Measurements from ENCODE around the gene PDE10A.

Gene PDE10A

GRCh38 chr6:165448210-165448609 lies 214.8 kb downstream of the PDE10A start:
- no peaks in the 10 kb centered on the region for H3K4me1 ChIP-seq (ENCODE audit: insufficient read depth, low read length)
- no peaks in the 10 kb centered on the region for H3K36me3 ChIP-seq (ENCODE audit: insufficient read depth, low read length)
- DNase-seq (no peak), ATAC-seq (ENCODE audit: insufficient read depth, low read depth) (no peak)
- no peak overlapping the region for H2AFZ ChIP-seq (ENCODE audit: low read depth, low read length)
- no peaks in the 10 kb centered on the region for H4K20me1 ChIP-seq (ENCODE audit: insufficient read depth, low read length)
- no peaks in the 10 kb centered on the region for H3K79me2 ChIP-seq (ENCODE audit: insufficient read depth, low read length)
- H3K9ac ChIP-seq (ENCODE audit: low read depth, low read length): no peak overlapping the region
- no peak overlapping the region for H3K27ac ChIP-seq (ENCODE audit: low read length)
- H3K9me3 ChIP-seq (ENCODE audit: insufficient read depth, low read length, severe bottlenecking): peaks cover 7% of the 10 kb centered on the region
- no peaks in the 10 kb centered on the region for H3K27me3 ChIP-seq (ENCODE audit: insufficient read depth, low read length, poor library complexity)
- TF ChIP-seq, protein P1, sequence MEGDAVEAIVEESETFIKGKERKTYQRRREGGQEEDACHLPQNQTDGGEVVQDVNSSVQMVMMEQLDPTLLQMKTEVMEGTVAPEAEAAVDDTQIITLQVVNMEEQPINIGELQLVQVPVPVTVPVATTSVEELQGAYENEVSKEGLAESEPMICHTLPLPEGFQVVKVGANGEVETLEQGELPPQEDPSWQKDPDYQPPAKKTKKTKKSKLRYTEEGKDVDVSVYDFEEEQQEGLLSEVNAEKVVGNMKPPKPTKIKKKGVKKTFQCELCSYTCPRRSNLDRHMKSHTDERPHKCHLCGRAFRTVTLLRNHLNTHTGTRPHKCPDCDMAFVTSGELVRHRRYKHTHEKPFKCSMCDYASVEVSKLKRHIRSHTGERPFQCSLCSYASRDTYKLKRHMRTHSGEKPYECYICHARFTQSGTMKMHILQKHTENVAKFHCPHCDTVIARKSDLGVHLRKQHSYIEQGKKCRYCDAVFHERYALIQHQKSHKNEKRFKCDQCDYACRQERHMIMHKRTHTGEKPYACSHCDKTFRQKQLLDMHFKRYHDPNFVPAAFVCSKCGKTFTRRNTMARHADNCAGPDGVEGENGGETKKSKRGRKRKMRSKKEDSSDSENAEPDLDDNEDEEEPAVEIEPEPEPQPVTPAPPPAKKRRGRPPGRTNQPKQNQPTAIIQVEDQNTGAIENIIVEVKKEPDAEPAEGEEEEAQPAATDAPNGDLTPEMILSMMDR (IDR thresholded peaks at IDR 0.05; ENCODE audit: borderline replicate concordance, extremely low read depth, low read length, poor library complexity, severe bottlenecking): no peak
- no peak for TF ChIP-seq EZH2 (IDR thresholded peaks at IDR 0.05; ENCODE audit: borderline replicate concordance, low read depth, low read length, severe bottlenecking)
- H3K4me3 ChIP-seq (ENCODE audit: low read depth in 1 of 2, low read length in 2 of 2): no peak overlapping the region
- H3K4me2 ChIP-seq (ENCODE audit: insufficient read depth, low read length): no peak overlapping the region

DNA sequence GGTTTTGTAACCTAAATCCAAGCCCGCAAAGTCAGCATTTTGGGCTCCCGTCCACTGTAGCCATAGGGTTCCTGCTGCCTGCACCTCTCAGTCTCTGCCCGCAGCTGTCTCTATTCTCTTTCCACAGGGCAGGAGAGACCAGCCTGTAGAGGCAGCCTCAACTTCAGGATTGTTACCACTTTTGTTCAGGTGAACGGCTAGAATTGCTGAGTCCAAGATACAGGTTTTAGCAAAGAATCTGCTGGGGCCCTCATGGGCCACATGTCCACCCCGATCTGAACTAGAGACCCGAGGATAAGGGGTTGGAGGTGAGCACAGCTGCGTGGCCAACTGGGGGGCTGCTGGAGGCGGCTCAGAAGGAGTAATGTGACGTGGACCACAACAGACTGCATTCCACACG lies 215.9 kb downstream of the PDE10A start:
- Histone ChIP-seq H3K27me3 (ENCODE audit: insufficient read depth, low read length, poor library complexity) (no peaks in the 10 kb centered on the region), H3K9me3 (ENCODE audit: insufficient read depth, low read length, severe bottlenecking) (peaks cover 9% of the 10 kb centered on the region), H3K4me1 (ENCODE audit: insufficient read depth, low read length) (no peaks in the 10 kb centered on the region), H3K4me2 (ENCODE audit: insufficient read depth, low read length) (no peak overlapping the region), H3K36me3 (ENCODE audit: insufficient read depth, low read length) (no peaks in the 10 kb centered on the region), H3K9ac (ENCODE audit: low read depth, low read length) (no peak overlapping the region), H3K79me2 (ENCODE audit: insufficient read depth, low read length) (no peaks in the 10 kb centered on the region), H4K20me1 (ENCODE audit: insufficient read depth, low read length) (no peaks in the 10 kb centered on the region), H3K4me3 (ENCODE audit: low read depth in 1 of 2, low read length in 2 of 2) (no peak overlapping the region), H3K27ac (ENCODE audit: low read length) (no peak overlapping the region), H2AFZ (ENCODE audit: low read depth, low read length) (no peak overlapping the region)
- ATAC-seq (ENCODE audit: insufficient read depth, low read depth) (no peak), DNase-seq (no peak)
- no peak for TF ChIP-seq EZH2 (IDR thresholded peaks at IDR 0.05; ENCODE audit: borderline replicate concordance, low read depth, low read length, severe bottlenecking)
- TF ChIP-seq, protein P1 (IDR thresholded peaks at IDR 0.05; ENCODE audit: borderline replicate concordance, extremely low read depth, low read length, poor library complexity, severe bottlenecking): no peak

GRCh38 chr6:165446331-165446730 lies 216.7 kb downstream of the PDE10A start:
- Histone ChIP-seq H4K20me1 (ENCODE audit: insufficient read depth, low read length) (no peaks in the 10 kb centered on the region), H3K79me2 (ENCODE audit: insufficient read depth, low read length) (no peaks in the 10 kb centered on the region), H2AFZ (ENCODE audit: low read depth, low read length) (no peak overlapping the region), H3K27ac (ENCODE audit: low read length) (no peak overlapping the region), H3K4me2 (ENCODE audit: insufficient read depth, low read length) (no peak overlapping the region), H3K9ac (ENCODE audit: low read depth, low read length) (no peak overlapping the region), H3K36me3 (ENCODE audit: insufficient read depth, low read length) (no peaks in the 10 kb centered on the region), H3K4me1 (ENCODE audit: insufficient read depth, low read length) (no peaks in the 10 kb centered on the region), H3K4me3 (ENCODE audit: low read depth in 1 of 2, low read length in 2 of 2) (no peak overlapping the region), H3K27me3 (ENCODE audit: insufficient read depth, low read length, poor library complexity) (no peaks in the 10 kb centered on the region), H3K9me3 (ENCODE audit: insufficient read depth, low read length, severe bottlenecking) (peaks cover 9% of the 10 kb centered on the region)
- no peak for TF ChIP-seq EZH2 (IDR thresholded peaks at IDR 0.05; ENCODE audit: borderline replicate concordance, low read depth, low read length, severe bottlenecking)
- TF ChIP-seq, protein P1 (IDR thresholded peaks at IDR 0.05; ENCODE audit: borderline replicate concordance, extremely low read depth, low read length, poor library complexity, severe bottlenecking): no peak
- ATAC-seq (ENCODE audit: insufficient read depth, low read depth) (no peak), DNase-seq (no peak)

DNA sequence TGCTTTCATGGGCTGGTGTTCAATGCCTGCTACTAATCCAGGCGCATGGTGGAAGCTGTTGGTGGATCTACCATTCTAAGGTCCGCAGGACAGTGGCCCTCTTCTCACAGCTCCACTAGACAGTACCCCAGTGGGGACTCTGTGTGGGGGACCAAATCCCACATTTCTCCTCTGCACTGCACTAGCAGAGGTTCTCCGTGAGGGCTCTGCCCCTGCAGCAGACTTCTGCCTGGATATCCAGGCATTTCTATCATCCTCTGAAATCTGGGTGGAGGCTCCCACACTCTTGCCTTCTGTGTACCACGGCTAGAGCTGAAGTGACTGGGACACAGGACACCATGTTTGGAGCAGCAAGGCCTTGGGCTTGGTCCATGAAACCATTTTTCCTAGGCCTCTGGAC lies 219.6 kb downstream of the PDE10A start:
- Histone ChIP-seq H4K20me1 (ENCODE audit: insufficient read depth, low read length) (no peaks in the 10 kb centered on the region), H3K9me3 (ENCODE audit: insufficient read depth, low read length, severe bottlenecking) (peaks cover 9% of the 10 kb centered on the region), H3K27ac (ENCODE audit: low read length) (no peak overlapping the region), H3K4me3 (ENCODE audit: low read depth in 1 of 2, low read length in 2 of 2) (no peak overlapping the region), H3K4me1 (ENCODE audit: insufficient read depth, low read length) (no peaks in the 10 kb centered on the region), H3K79me2 (ENCODE audit: insufficient read depth, low read length) (no peaks in the 10 kb centered on the region), H2AFZ (ENCODE audit: low read depth, low read length) (no peak overlapping the region), H3K4me2 (ENCODE audit: insufficient read depth, low read length) (no peak overlapping the region), H3K27me3 (ENCODE audit: insufficient read depth, low read length, poor library complexity) (no peaks in the 10 kb centered on the region), H3K36me3 (ENCODE audit: insufficient read depth, low read length) (no peaks in the 10 kb centered on the region), H3K9ac (ENCODE audit: low read depth, low read length) (no peak overlapping the region)
- ATAC-seq (ENCODE audit: insufficient read depth, low read depth): no peak
- DNase-seq: no peak
- TF ChIP-seq, protein P1 (IDR thresholded peaks at IDR 0.05; ENCODE audit: borderline replicate concordance, extremely low read depth, low read length, poor library complexity, severe bottlenecking): no peak
- no peak for TF ChIP-seq EZH2 (IDR thresholded peaks at IDR 0.05; ENCODE audit: borderline replicate concordance, low read depth, low read length, severe bottlenecking)

Data from DND-41 (cell line).